ENCODE data around the gene KRTAP5-2.

Gene KRTAP5-2

GRCh38 chr11:1555713-1556153, 42.4 kb downstream of the KRTAP5-2 start:
- DNase-seq (ENCODE audit: low spot score), result no peak

- no peak for DNase-seq (ENCODE audit: low spot score)
Measured at GRCh38 chr11:1554981-1555712, 42.9 kb downstream of the KRTAP5-2 start.

GRCh38 chr11:1553808-1554594, 44.1 kb downstream of the KRTAP5-2 start:
- DNase-seq (ENCODE audit: low spot score), result no peak

GRCh38 chr11:1549338-1550330, 48.5 kb downstream of the KRTAP5-2 start:
- no peak for DNase-seq (ENCODE audit: low spot score)

GRCh38 chr11:1548221-1549070, 49.6 kb downstream of the KRTAP5-2 start:
- DNase-seq (ENCODE audit: low spot score), result peak; percentile 76

GRCh38 chr11:1547467-1548098, 50.5 kb downstream of the KRTAP5-2 start:
- DNase-seq (ENCODE audit: low spot score), result no peak
